Esophagus muscularis mucosa (tissue), 4 donors: ENCODE data around the gene MB. TPM values are rescaled to one million over a fixed set of nuclear protein-coding genes. Genes with fewer than 3 reads are reported as not detected.

Experiments used
- DNase-seq: peaks from one replicate; pipeline ENCODE4 v3.0.0-alpha.2; 2017; ENCODE audit errors: extremely low spot score
- H3K27ac ChIP-seq, 4 donors: fragments of 200-600 bp; sonication (generic); replicated peaks in 1 of 4; 1 replicate in 3 of 4; 2 replicates in 1 of 4; pipeline ENCODE4 v1.5.1; 2016 to 2019; ENCODE audit warnings: mild to moderate bottlenecking in 1 of 4
- H3K27me3 ChIP-seq, 4 donors: fragments of 200-600 bp; sonication (generic); one replicate each; pipeline versions ENCODE4 v1.5.1 to v1.6.0; 2016 to 2019
- H3K36me3 ChIP-seq, 4 donors: fragments of 200-600 bp; sonication (generic); one replicate each; pipeline ENCODE4 v1.5.1; 2016 to 2019
- H3K4me1 ChIP-seq, 4 donors: fragments of 200-600 bp; sonication (generic); one replicate each; pipeline ENCODE4 v1.5.1; 2016 to 2019
- H3K4me3 ChIP-seq, 4 donors: fragments of 200-600 bp; sonication (generic); 1 replicate in 2 of 4; 2 replicates in 2 of 4; pipeline ENCODE4 v1.5.1; 2016 to 2019; ENCODE audit warnings: mild to moderate bottlenecking in 4 of 4, moderate library complexity in 1 of 4
- H3K9me3 ChIP-seq, 4 donors: fragments of 200-600 bp; sonication (generic); 1 replicate in 3 of 4; 2 replicates in 1 of 4; pipeline ENCODE4 v1.5.1; 2016 to 2019
- EP300 ChIP-seq: sonication (generic); formaldehyde crosslinking; IDR thresholded peaks from one replicate; pipeline ENCODE4 v1.6.1; 2017; ENCODE audit warnings: antibody characterized with exemption
- POLR2A ChIP-seq: fragments of 450-650 bp; IDR thresholded peaks from one replicate; pipeline ENCODE4 v1.6.1; 2017; ENCODE audit warnings: antibody characterized with exemption, moderate library complexity, mild to moderate bottlenecking, low read depth
- POLR2AphosphoS5 ChIP-seq, 2 donors: sonication (generic); formaldehyde crosslinking; IDR thresholded peaks; one replicate each; pipeline ENCODE4 v1.6.1; 2017; ENCODE audit warnings: antibody characterized with exemption in 2 of 2
- WGBS: methylation state at CpG from one replicate; pipeline ENCODE4 v1.1.5; 2018; 5-methylcytosine and 5-hydroxymethylcytosine counted together
- intact Hi-C: fragments of 100-400 bp; cut with DNase I; formaldehyde crosslinking; loops from one replicate; pipeline ENCODE4 v1.15.1; 2023
- total RNA-seq, 4 donors: library from RNA; depleted of rRNA; stranded (reverse); fragments of >200 nt; gene quantifications; one replicate each; pipeline versions ENCODE4 v1.1.0 to v1.2.1, GENCODE V29; 2016
- TF ChIP-seq, protein P1 (sequence below), 3 experiments: fragments of 200-600 bp in 2 of 3; fragments of 450-650 bp in 1 of 3; sonication (generic) in 2 of 3; IDR thresholded peaks; one replicate each; pipeline ENCODE4 v1.5.1; 2017 to 2019; ENCODE audit warnings: antibody characterized with exemption in 3 of 3, mild to moderate bottlenecking in 2 of 3, moderate library complexity in 1 of 3

The MB gene
- total RNA-seq, 4 donors from 2014 or later: 0.63 to 3.0 TPM; not detected in 2

DNA sequence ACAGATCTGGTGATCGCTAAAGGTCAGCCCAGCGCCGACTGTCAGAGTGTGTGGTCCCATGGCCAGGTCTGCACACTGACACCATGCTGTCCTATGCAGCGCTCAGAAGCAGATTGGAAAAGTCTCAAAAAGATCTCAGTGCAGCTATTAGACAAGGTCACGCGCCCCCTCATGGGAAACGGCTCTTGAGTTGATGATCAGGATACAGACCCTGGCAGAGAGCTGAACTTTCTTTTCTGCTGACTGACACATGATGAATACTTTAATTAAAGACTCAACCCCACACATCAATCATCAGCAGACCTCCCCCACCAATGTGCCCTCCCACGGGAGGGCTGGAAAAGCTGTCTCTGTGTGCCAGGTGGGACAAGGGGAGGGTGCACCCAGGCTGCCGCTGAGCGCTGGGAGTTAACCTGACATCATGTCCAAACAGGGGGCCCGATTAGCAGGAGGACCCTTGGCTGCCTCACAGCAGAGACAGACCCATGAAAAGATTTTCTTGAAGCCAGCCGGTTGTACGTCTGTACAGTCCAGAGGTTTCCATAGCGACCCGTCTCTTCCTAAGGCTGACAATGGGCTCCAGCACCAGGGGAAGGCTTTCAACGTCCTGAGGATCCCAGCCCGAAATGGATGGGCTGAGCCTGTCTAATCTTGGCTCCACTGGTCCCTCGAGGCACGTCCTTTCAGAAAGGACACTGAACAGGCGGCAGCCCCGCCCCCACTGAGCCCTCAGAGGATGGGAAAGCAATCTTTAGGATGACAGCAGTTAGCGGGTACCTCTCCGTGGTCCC, 49.6 kb downstream of the MB start:
- intact Hi-C loops: no loop called here
- Histone ChIP-seq H3K36me3 (no peaks in the 10 kb centered on the region), H3K27ac (no peak overlapping the region), H3K9me3 (no peaks in the 10 kb centered on the region), H3K27me3 (no peaks in the 10 kb centered on the region), H3K4me1 (peaks cover 25 to 62% (median 56%) of the 10 kb centered on the region in 4 donors), H3K4me3 (no peak overlapping the region)
- 66% methylated on average over 13 of the region's 23 CpGs for WGBS
- no peak for DNase-seq
- TF ChIP-seq EP300 (no peak), POLR2AphosphoS5 (IDR thresholded peaks at IDR 0.05) (no peak), POLR2A (no peak)
- TF ChIP-seq, protein P1, sequence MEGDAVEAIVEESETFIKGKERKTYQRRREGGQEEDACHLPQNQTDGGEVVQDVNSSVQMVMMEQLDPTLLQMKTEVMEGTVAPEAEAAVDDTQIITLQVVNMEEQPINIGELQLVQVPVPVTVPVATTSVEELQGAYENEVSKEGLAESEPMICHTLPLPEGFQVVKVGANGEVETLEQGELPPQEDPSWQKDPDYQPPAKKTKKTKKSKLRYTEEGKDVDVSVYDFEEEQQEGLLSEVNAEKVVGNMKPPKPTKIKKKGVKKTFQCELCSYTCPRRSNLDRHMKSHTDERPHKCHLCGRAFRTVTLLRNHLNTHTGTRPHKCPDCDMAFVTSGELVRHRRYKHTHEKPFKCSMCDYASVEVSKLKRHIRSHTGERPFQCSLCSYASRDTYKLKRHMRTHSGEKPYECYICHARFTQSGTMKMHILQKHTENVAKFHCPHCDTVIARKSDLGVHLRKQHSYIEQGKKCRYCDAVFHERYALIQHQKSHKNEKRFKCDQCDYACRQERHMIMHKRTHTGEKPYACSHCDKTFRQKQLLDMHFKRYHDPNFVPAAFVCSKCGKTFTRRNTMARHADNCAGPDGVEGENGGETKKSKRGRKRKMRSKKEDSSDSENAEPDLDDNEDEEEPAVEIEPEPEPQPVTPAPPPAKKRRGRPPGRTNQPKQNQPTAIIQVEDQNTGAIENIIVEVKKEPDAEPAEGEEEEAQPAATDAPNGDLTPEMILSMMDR (IDR thresholded peaks at IDR 0.05): no peak

DNA sequence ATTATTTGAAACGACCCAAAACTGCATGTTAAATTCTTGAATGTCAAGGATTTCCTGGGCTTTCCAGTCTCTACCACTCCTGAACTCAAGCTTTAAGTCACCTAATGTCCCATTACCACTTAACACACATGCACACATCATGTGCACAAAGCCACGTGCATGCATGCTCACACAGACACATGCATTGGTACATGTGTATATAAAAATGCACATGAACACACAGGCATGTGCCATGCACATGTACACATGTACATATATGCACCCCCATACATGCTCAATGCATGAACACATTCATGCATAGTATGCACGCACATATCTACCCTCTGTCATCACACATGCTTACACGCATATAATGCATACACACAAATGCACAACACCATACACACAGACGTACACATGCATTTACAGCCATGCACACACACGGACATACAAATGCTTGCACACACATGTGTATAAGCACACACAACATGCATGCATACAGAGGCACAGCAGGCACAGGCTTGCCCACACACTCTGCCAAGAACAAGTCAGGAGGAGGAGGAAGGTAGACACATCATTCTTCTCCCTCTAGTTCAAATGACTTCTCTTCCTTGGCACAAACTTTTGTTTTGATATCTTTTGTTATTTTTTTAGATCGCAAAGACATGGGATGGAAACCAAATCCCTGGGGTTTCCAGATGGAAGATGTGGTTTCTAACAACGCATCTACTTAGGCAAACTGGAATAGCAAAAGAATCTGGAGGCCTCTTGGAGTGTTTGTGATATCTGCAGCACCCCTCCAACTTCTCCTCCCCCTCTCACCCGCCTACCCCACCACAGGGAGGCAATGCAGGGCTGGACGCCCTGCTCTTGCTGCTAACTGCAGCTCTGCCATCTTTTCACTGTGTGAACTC, 51.9 kb downstream of the MB start:
- Histone ChIP-seq H3K9me3 (no peaks in the 10 kb centered on the region), H3K36me3 (no peaks in the 10 kb centered on the region), H3K27me3 (no peaks in the 10 kb centered on the region), H3K4me1 (peaks cover 25 to 57% (median 55%) of the 10 kb centered on the region in 4 donors), H3K4me3 (no peak overlapping the region), H3K27ac (peak overlapping the region in 2 of 4 donors; percentile 29 to 48)
- no peak for TF ChIP-seq POLR2A
- TF ChIP-seq, protein P1 (IDR thresholded peaks at IDR 0.05): no peak
- no peak for TF ChIP-seq POLR2AphosphoS5 (IDR thresholded peaks at IDR 0.05)
- no peak for TF ChIP-seq EP300
- intact Hi-C loops: no loop called here
- 49% methylated on average over 10 of the region's 10 CpGs for WGBS
- DNase-seq: no peak

- Histone ChIP-seq H3K9me3 (no peaks in the 10 kb centered on the region), H3K4me3 (no peak overlapping the region), H3K27me3 (no peaks in the 10 kb centered on the region), H3K36me3 (no peaks in the 10 kb centered on the region), H3K4me1 (peaks cover 19 to 37% (median 35%) of the 10 kb centered on the region in 4 donors), H3K27ac (no peak overlapping the region)
- no peak for DNase-seq
- TF ChIP-seq EP300 (no peak), POLR2AphosphoS5 (IDR thresholded peaks at IDR 0.05) (no peak), POLR2A (no peak)
- TF ChIP-seq, protein P1 (IDR thresholded peaks at IDR 0.05): no peak
- intact Hi-C loops: no loop called here
- 78% methylated on average over 6 of the region's 7 CpGs for WGBS
These were observed 53.9 kb downstream of the MB start for GRCh38 chr22:35563211-35563610.

GRCh38 chr22:35561796-35562526, 55.2 kb downstream of the MB start:
- DNase-seq: no peak
- Histone ChIP-seq H3K36me3 (no peaks in the 10 kb centered on the region), H3K4me3 (no peak overlapping the region), H3K27me3 (no peaks in the 10 kb centered on the region), H3K4me1 (peaks cover 19 to 32% (median 24%) of the 10 kb centered on the region in 4 donors), H3K9me3 (no peaks in the 10 kb centered on the region), H3K27ac (no peak overlapping the region)
- intact Hi-C loops: no loop called here
- TF ChIP-seq EP300 (no peak), POLR2AphosphoS5 (IDR thresholded peaks at IDR 0.05) (no peak), POLR2A (no peak)
- TF ChIP-seq, protein P1 (IDR thresholded peaks at IDR 0.05): no peak
- WGBS: 91% methylated on average over 20 of the region's 20 CpGs
